ENCODE data around the gene NUP133. TPM values are rescaled to one million over a fixed set of nuclear protein-coding genes. Genes with fewer than 3 reads are reported as not detected.

NUP133 gene
- total RNA-seq, 3 donors from 2014 or later: 29.4 to 48.4 (median 31.8) TPM

GRCh38 chr1:229434005-229434640, 74.0 kb downstream of the NUP133 start, which contains the start of gene ACTA1:
ACTA1 (minus strand) TSS chr1:229434094; CDS start chr1:229433115, 979 bp downstream.
- DNase-seq (ENCODE audit: low spot score in 2 of 2): no peak
- TF ChIP-seq CTCF (IDR thresholded peaks at IDR 0.05) (no peak), POLR2AphosphoS5 (IDR thresholded peaks at IDR 0.05) (no peak), POLR2A (IDR thresholded peaks at IDR 0.05) (no peak)
- peaks cover 4 to 61% of the 10 kb centered on the region in 2 donors for H3K27me3 ChIP-seq
- no peaks in the 10 kb centered on the region for H3K9me3 ChIP-seq
- no peak within 1 kb of the TSS for H3K27ac ChIP-seq
- H3K4me1 ChIP-seq: peaks cover 6 to 16% of the 10 kb centered on the region in 2 donors
- H3K36me3 ChIP-seq: no peaks in the 10 kb centered on the region
- H3K4me3 ChIP-seq: peak within 1 kb of the TSS in 1 of 3 donors; percentile 64
- intact Hi-C loops (cut with DNase I; ENCODE audit: low total_unique reads): no loop called here

GRCh38 chr1:229433364-229434004, 74.7 kb downstream of the NUP133 start:
- Histone ChIP-seq H3K4me1 (peaks cover 6 to 16% of the 10 kb centered on the region in 2 donors), H3K36me3 (no peaks in the 10 kb centered on the region), H3K9me3 (no peaks in the 10 kb centered on the region), H3K27ac (no peak overlapping the region), H3K4me3 (peak overlapping the region in 1 of 3 donors; percentile 64), H3K27me3 (peaks cover 4 to 61% of the 10 kb centered on the region in 2 donors)
- no peak for DNase-seq (ENCODE audit: low spot score in 2 of 2)
- intact Hi-C loops (cut with DNase I; ENCODE audit: low total_unique reads): no loop called here
- no peak for TF ChIP-seq CTCF (IDR thresholded peaks at IDR 0.05)
- no peak for TF ChIP-seq POLR2A (IDR thresholded peaks at IDR 0.05)
- no peak for TF ChIP-seq POLR2AphosphoS5 (IDR thresholded peaks at IDR 0.05)

- no peak for DNase-seq (ENCODE audit: low spot score in 2 of 2)
- H3K36me3 ChIP-seq: no peaks in the 10 kb centered on the region
- intact Hi-C loops (cut with DNase I; ENCODE audit: low total_unique reads): no loop called here
- H3K27me3 ChIP-seq: peaks cover 4 to 65% of the 10 kb centered on the region in 2 donors
- peak overlapping the region in 1 of 3 donors; percentile 64 for H3K4me3 ChIP-seq
- H3K27ac ChIP-seq: no peak overlapping the region
- no peaks in the 10 kb centered on the region for H3K9me3 ChIP-seq
- no peak for TF ChIP-seq POLR2A (IDR thresholded peaks at IDR 0.05)
- TF ChIP-seq CTCF (IDR thresholded peaks at IDR 0.05): no peak
- TF ChIP-seq POLR2AphosphoS5 (IDR thresholded peaks at IDR 0.05): no peak
- peaks cover 6 to 16% of the 10 kb centered on the region in 2 donors for H3K4me1 ChIP-seq
Measured at GRCh38 chr1:229432905-229433304, 75.2 kb downstream of the NUP133 start.

GRCh38 chr1:229432116-229432461, 76.1 kb downstream of the NUP133 start:
- Histone ChIP-seq H3K9me3 (no peaks in the 10 kb centered on the region), H3K4me1 (peaks cover 6 to 16% of the 10 kb centered on the region in 2 donors), H3K4me3 (peak overlapping the region in 2 of 3 donors; percentile 29 to 64), H3K27ac (no peak overlapping the region), H3K27me3 (peaks cover 4 to 69% of the 10 kb centered on the region in 2 donors), H3K36me3 (no peaks in the 10 kb centered on the region)
- no peak for DNase-seq (ENCODE audit: low spot score in 2 of 2)
- intact Hi-C loops (cut with DNase I; ENCODE audit: low total_unique reads): no loop called here
- TF ChIP-seq POLR2AphosphoS5 (IDR thresholded peaks at IDR 0.05) (no peak), CTCF (IDR thresholded peaks at IDR 0.05) (no peak), POLR2A (IDR thresholded peaks at IDR 0.05) (no peak)

All from breast epithelium (tissue), 4 donors.